WTC11 (cell line): ENCODE results near the gene SOCS4. TPM values are rescaled to one million over a fixed set of nuclear protein-coding genes. Genes with fewer than 3 reads are reported as not detected.

Source experiments
- ATAC-seq: fragments of 200-7000 bp; cut with Tn5 transposase; 2 replicates; pipeline ENCODE4 v1.10.0; 2021; ENCODE audit warnings: mild to moderate bottlenecking, moderate library complexity
- CTCF ChIA-PET: fragments of 300-600 bp; sonication (Branson Sonifier 250); formaldehyde crosslinking; loops from one replicate; lab custom pipeline; 2021; ENCODE audit warnings: antibody characterized with exemption; lab: Charles Lee
- POLR2A ChIA-PET: fragments of 350-600 bp; sonication (Branson Sonifier 250); formaldehyde crosslinking; loops from one replicate; lab custom pipeline; 2021; ENCODE audit warnings: antibody characterized with exemption; lab: Charles Lee
- DNase-seq: peaks from one replicate; pipeline ENCODE4 v3.0.0; 2021; ENCODE audit warnings: low spot score
- H3K27ac Mint-ChIP-seq: 2 replicates; pipeline ENCODE4 v1.8.0; 2021; ENCODE audit warnings: mixed read lengths
- H3K27me3 Mint-ChIP-seq: 2 replicates; pipeline ENCODE4 v1.8.0; 2021; ENCODE audit warnings: low read depth, mild to moderate bottlenecking, moderate library complexity, mixed read lengths
- H3K36me3 Mint-ChIP-seq: 2 replicates; pipeline ENCODE4 v1.8.0; 2021; ENCODE audit warnings: mixed read lengths
- H3K4me1 Mint-ChIP-seq: 2 replicates; pipeline ENCODE4 v1.8.0; 2022; ENCODE audit warnings: mixed read lengths
- H3K4me3 Mint-ChIP-seq: 2 replicates; pipeline ENCODE4 v1.8.0; 2021; ENCODE audit warnings: mild to moderate bottlenecking, moderate library complexity, mixed read lengths
- H3K9me3 Mint-ChIP-seq: 2 replicates; pipeline ENCODE4 v1.8.0; 2021; ENCODE audit warnings: mixed read lengths
- ATF1 ChIP-seq: sonication (generic); formaldehyde crosslinking; IDR thresholded peaks from 2 replicates; pipeline ENCODE4 v1.8.1; 2023; ENCODE audit warnings: mild to moderate bottlenecking, moderate library complexity, missing genetic modification reagents
- ELF4 ChIP-seq: sonication (generic); formaldehyde crosslinking; IDR thresholded peaks from 2 replicates; pipeline ENCODE4 v1.8.1; 2022; ENCODE audit warnings: low read depth, mild to moderate bottlenecking, moderate library complexity, missing genetic modification reagents
- EMX1 ChIP-seq: fragments of 250-450 bp; sonication (Bioruptor Pico); IDR thresholded peaks from 2 replicates; pipeline ENCODE4 v1.8.0; 2021; ENCODE audit warnings: mild to moderate bottlenecking
- ETV6 ChIP-seq: sonication (generic); formaldehyde crosslinking; IDR thresholded peaks from 2 replicates; pipeline ENCODE4 v1.8.1; 2022; ENCODE audit warnings: mild to moderate bottlenecking, missing genetic modification reagents
- FOXJ3 ChIP-seq: sonication (generic); formaldehyde crosslinking; IDR thresholded peaks from 2 replicates; pipeline ENCODE4 v1.9.0; 2021; ENCODE audit warnings: missing genetic modification reagents, mild to moderate bottlenecking, borderline replicate concordance
- FOXP1 ChIP-seq: sonication (generic); formaldehyde crosslinking; IDR thresholded peaks from 2 replicates; pipeline ENCODE4 v1.8.0; 2022; ENCODE audit warnings: missing genetic modification reagents, mild to moderate bottlenecking, moderate library complexity, borderline replicate concordance
- GABPB1 ChIP-seq: sonication (generic); formaldehyde crosslinking; IDR thresholded peaks from 2 replicates; pipeline ENCODE4 v1.8.1; 2023; ENCODE audit warnings: mild to moderate bottlenecking, missing genetic modification reagents
- IRF2 ChIP-seq: sonication (generic); formaldehyde crosslinking; IDR thresholded peaks from 2 replicates; pipeline ENCODE4 v1.8.0; 2022; ENCODE audit warnings: low read depth, missing genetic modification reagents, borderline replicate concordance
- MXD4 ChIP-seq: fragments of 250-450 bp; sonication (Bioruptor Pico); IDR thresholded peaks from 2 replicates; pipeline ENCODE4 v1.8.0; 2021; ENCODE audit warnings: mild to moderate bottlenecking, moderate library complexity, borderline replicate concordance
- MYBL2 ChIP-seq: sonication (generic); formaldehyde crosslinking; IDR thresholded peaks from 2 replicates; pipeline ENCODE4 v1.8.1; 2023; ENCODE audit warnings: mild to moderate bottlenecking, moderate library complexity, missing genetic modification reagents
- NFE2L1 ChIP-seq: sonication (generic); formaldehyde crosslinking; IDR thresholded peaks from 2 replicates; pipeline ENCODE4 v1.8.1; 2023; ENCODE audit warnings: missing genetic modification reagents
- NR1H2 ChIP-seq: sonication (generic); formaldehyde crosslinking; IDR thresholded peaks from 2 replicates; pipeline ENCODE4 v1.9.0; 2021; ENCODE audit warnings: mild to moderate bottlenecking, moderate library complexity, missing genetic modification reagents
- OVOL2 ChIP-seq: fragments of 250-450 bp; sonication (Bioruptor Pico); IDR thresholded peaks from 2 replicates; pipeline ENCODE4 v1.9.0; 2021; ENCODE audit warnings: mild to moderate bottlenecking, borderline replicate concordance
- SMAD3 ChIP-seq: sonication (generic); formaldehyde crosslinking; IDR thresholded peaks from 2 replicates; pipeline ENCODE4 v1.8.0; 2022; ENCODE audit warnings: missing genetic modification reagents, mild to moderate bottlenecking, borderline replicate concordance
- SOX15 ChIP-seq: fragments of 250-450 bp; sonication (Bioruptor Pico); IDR thresholded peaks from 2 replicates; pipeline ENCODE4 v1.9.0; 2021; ENCODE audit warnings: mild to moderate bottlenecking
- ZNF416 ChIP-seq: fragments of 250-450 bp; sonication (Bioruptor Pico); IDR thresholded peaks from 2 replicates; pipeline ENCODE4 v1.9.0; 2021; ENCODE audit warnings: mild to moderate bottlenecking, inconsistent platforms
- total RNA-seq: library from RNA; stranded (reverse); gene quantifications from 3 replicates; pipeline ENCODE4 v1.2.3, GENCODE V29; 2021
- TF ChIP-seq, protein P1 (sequence below): fragments of 250-450 bp; sonication (Bioruptor Pico); conservative IDR thresholded peaks from 2 replicates; pipeline ENCODE4 v1.9.0; 2021; ENCODE audit warnings: mild to moderate bottlenecking
- TF ChIP-seq, protein P2 (sequence below): sonication (generic); formaldehyde crosslinking; IDR thresholded peaks from 2 replicates; pipeline ENCODE4 v1.8.0; 2023; ENCODE audit warnings: mild to moderate bottlenecking, missing genetic modification reagents
- TF ChIP-seq, protein P3 (sequence below): fragments of 250-450 bp; sonication (Bioruptor Pico); IDR thresholded peaks from 2 replicates; pipeline ENCODE4 v1.8.0; 2021; ENCODE audit warnings: mild to moderate bottlenecking
- TF ChIP-seq, protein P4 (sequence below): sonication (generic); formaldehyde crosslinking; IDR thresholded peaks from 2 replicates; pipeline ENCODE4 v1.8.1; 2023; ENCODE audit warnings: mild to moderate bottlenecking, missing genetic modification reagents, moderate library complexity
- TF ChIP-seq, protein P5 (sequence below): sonication (generic); formaldehyde crosslinking; IDR thresholded peaks from 2 replicates; pipeline ENCODE4 v1.8.1; 2022; ENCODE audit warnings: missing genetic modification reagents, borderline replicate concordance
- TF ChIP-seq, protein P6 (sequence below): sonication (generic); formaldehyde crosslinking; IDR thresholded peaks from 2 replicates; pipeline ENCODE4 v1.8.1; 2023; ENCODE audit warnings: mild to moderate bottlenecking, missing genetic modification reagents

The SOCS4 gene
- total RNA-seq, 1 experiment from 2014 or later = 21.3 TPM

DNA sequence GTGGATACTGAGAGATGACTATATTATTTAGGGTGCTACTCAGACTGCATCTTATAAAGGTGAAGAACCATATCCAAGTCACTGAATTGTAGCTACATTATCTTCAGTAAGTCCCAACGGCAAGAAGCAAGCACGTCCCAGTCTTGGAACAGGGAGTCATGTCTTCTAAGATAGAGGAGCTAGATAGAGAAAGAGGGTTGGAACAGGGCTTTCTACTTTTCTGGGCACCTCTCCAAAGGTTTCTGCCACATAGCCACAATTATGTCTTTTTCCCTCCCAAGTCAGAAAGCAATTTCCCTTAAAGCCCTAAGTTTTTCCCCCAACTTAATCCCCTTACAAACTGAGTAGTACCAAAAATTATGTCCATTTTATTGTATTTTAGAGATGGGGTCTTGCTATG, 46.8 kb downstream of the SOCS4 start (continued):
- TF ChIP-seq OVOL2 (CRISPR knock-in tag) = no peak
- TF ChIP-seq, protein P1, sequence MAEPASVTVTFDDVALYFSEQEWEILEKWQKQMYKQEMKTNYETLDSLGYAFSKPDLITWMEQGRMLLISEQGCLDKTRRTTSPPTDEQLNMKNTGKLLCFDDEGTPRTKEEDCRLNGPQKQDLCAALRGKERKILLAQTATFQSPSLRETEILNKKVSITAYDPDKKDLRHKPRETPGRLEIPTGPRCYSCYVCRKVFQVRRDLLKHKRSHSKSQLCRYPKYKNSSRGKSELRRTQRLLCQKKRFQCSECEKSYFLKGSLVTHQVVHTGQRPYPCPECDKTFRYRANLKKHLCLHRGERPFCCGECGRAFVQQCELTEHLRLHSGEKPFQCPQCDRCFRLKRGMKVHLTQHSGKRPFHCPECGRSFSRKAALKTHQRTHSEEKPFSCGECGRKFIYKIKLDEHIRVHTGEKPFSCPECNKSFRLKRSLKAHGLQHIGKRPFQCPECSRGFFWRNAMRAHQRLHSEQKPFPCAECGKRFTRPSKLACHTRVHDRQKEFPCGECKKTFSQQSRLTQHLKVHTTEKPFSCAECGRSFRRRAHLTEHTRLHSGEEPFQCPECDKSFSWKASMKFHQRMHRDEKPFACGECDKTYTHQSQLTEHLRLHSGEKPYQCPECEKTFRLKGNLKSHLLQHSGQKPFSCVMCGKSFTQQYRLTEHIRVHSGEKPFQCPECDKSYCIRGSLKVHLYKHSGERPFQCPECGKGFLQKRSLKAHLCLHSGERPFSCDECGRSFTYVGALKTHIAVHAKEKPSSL (CRISPR knock-in tag) = no peak
- no peak for TF ChIP-seq GABPB1 (CRISPR knock-in tag)
- no peak for TF ChIP-seq ZNF416 (CRISPR knock-in tag)
- TF ChIP-seq, protein P2, sequence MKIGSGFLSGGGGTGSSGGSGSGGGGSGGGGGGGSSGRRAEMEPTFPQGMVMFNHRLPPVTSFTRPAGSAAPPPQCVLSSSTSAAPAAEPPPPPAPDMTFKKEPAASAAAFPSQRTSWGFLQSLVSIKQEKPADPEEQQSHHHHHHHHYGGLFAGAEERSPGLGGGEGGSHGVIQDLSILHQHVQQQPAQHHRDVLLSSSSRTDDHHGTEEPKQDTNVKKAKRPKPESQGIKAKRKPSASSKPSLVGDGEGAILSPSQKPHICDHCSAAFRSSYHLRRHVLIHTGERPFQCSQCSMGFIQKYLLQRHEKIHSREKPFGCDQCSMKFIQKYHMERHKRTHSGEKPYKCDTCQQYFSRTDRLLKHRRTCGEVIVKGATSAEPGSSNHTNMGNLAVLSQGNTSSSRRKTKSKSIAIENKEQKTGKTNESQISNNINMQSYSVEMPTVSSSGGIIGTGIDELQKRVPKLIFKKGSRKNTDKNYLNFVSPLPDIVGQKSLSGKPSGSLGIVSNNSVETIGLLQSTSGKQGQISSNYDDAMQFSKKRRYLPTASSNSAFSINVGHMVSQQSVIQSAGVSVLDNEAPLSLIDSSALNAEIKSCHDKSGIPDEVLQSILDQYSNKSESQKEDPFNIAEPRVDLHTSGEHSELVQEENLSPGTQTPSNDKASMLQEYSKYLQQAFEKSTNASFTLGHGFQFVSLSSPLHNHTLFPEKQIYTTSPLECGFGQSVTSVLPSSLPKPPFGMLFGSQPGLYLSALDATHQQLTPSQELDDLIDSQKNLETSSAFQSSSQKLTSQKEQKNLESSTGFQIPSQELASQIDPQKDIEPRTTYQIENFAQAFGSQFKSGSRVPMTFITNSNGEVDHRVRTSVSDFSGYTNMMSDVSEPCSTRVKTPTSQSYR (CRISPR knock-in tag) = no peak
- TF ChIP-seq IRF2 = no peak
- no peak for TF ChIP-seq ELF4 (CRISPR knock-in tag)
- TF ChIP-seq, protein P3, sequence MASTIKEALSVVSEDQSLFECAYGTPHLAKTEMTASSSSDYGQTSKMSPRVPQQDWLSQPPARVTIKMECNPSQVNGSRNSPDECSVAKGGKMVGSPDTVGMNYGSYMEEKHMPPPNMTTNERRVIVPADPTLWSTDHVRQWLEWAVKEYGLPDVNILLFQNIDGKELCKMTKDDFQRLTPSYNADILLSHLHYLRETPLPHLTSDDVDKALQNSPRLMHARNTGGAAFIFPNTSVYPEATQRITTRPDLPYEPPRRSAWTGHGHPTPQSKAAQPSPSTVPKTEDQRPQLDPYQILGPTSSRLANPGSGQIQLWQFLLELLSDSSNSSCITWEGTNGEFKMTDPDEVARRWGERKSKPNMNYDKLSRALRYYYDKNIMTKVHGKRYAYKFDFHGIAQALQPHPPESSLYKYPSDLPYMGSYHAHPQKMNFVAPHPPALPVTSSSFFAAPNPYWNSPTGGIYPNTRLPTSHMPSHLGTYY (CRISPR knock-in tag) = no peak
- TF ChIP-seq NFE2L1 (CRISPR knock-in tag) = no peak

DNA sequence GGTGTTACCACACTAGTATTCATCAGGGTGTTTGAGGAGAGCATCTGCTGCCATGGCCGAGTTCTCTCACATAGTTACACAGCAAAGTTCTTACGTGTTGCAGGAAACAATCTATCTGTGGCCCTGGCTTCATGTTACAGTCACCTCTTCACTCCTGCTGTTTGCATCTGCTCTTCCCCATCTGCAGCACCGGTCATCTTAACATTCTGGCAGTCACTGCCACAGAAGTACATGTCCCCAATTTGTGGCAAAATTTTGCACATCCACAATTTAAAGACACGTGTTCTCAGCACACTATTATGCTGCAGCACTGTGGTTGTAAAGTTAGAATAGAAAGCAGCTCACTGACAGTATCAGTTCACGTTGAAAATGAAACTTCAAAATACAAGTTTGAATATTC, 47.6 kb downstream of the SOCS4 start:
- POLR2A ChIA-PET = no interaction called here
- Mint-ChIP-seq H3K4me1 (peaks cover 20% of the 10 kb centered on the region), H3K27me3 (no peaks in the 10 kb centered on the region), H3K27ac (no peak overlapping the region), H3K9me3 (no peaks in the 10 kb centered on the region), H3K36me3 (no peaks in the 10 kb centered on the region), H3K4me3 (no peak overlapping the region)
- DNase-seq (no peak), ATAC-seq (peak; percentile 21; the same call in 1 of the 2 replicates)
- CTCF ChIA-PET = no interaction called here
- TF ChIP-seq EMX1 = no peak

DNA sequence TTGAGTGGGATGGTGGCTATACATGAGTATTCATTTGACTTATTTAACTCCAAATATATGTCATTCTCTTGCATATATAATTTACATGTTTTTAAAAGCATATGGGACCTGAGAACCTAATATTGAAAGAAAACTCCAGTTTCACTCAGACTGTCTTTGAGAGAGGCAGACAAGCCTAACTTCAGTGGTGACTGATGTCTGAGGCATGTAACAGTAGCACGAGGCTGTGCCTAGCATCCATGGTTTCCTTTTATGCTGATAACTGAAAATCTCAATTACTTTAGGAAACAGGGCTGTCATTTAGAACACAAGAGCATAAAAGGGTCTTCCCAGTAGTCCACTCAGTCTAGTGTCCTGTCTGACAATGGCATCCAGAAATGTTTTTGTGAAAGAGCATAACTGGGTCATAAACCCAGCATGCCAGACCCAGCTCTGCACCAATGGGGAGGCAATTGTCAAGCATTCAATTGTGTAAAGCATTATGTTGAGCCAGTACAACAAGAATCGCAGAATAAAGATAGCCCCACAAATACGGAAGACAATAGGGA, 48.7 kb downstream of the SOCS4 start:
- no peak overlapping the region for H3K27ac Mint-ChIP-seq
- H3K4me1 Mint-ChIP-seq = peaks cover 20% of the 10 kb centered on the region
- no peaks in the 10 kb centered on the region for H3K27me3 Mint-ChIP-seq
- ATAC-seq = no peak
- POLR2A ChIA-PET = no interaction called here
- no peak for DNase-seq
- no peak overlapping the region for H3K4me3 Mint-ChIP-seq
- no peaks in the 10 kb centered on the region for H3K36me3 Mint-ChIP-seq
- no peaks in the 10 kb centered on the region for H3K9me3 Mint-ChIP-seq
- CTCF ChIA-PET = no interaction called here
- TF ChIP-seq, protein P4, sequence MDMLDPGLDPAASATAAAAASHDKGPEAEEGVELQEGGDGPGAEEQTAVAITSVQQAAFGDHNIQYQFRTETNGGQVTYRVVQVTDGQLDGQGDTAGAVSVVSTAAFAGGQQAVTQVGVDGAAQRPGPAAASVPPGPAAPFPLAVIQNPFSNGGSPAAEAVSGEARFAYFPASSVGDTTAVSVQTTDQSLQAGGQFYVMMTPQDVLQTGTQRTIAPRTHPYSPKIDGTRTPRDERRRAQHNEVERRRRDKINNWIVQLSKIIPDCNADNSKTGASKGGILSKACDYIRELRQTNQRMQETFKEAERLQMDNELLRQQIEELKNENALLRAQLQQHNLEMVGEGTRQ (CRISPR knock-in tag) = no peak
- TF ChIP-seq FOXP1 (CRISPR knock-in tag) = no peak
- no peak for TF ChIP-seq NR1H2 (CRISPR knock-in tag)
- TF ChIP-seq ETV6 (CRISPR knock-in tag) = no peak
- no peak for TF ChIP-seq ATF1 (CRISPR knock-in tag)
- TF ChIP-seq MXD4 = no peak
- TF ChIP-seq FOXJ3 (CRISPR knock-in tag) = no peak
- TF ChIP-seq, protein P5, sequence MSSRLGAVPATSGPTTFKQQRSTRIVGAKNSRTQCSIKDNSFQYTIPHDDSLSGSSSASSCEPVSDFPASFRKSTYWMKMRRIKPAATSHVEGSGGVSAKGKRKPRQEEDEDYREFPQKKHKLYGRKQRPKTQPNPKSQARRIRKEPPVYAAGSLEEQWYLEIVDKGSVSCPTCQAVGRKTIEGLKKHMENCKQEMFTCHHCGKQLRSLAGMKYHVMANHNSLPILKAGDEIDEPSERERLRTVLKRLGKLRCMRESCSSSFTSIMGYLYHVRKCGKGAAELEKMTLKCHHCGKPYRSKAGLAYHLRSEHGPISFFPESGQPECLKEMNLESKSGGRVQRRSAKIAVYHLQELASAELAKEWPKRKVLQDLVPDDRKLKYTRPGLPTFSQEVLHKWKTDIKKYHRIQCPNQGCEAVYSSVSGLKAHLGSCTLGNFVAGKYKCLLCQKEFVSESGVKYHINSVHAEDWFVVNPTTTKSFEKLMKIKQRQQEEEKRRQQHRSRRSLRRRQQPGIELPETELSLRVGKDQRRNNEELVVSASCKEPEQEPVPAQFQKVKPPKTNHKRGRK (CRISPR knock-in tag) = no peak
- no peak for TF ChIP-seq SMAD3 (CRISPR knock-in tag)
- TF ChIP-seq MYBL2 (CRISPR knock-in tag) = no peak
- no peak for TF ChIP-seq SOX15 (CRISPR knock-in tag)
- TF ChIP-seq, protein P6, sequence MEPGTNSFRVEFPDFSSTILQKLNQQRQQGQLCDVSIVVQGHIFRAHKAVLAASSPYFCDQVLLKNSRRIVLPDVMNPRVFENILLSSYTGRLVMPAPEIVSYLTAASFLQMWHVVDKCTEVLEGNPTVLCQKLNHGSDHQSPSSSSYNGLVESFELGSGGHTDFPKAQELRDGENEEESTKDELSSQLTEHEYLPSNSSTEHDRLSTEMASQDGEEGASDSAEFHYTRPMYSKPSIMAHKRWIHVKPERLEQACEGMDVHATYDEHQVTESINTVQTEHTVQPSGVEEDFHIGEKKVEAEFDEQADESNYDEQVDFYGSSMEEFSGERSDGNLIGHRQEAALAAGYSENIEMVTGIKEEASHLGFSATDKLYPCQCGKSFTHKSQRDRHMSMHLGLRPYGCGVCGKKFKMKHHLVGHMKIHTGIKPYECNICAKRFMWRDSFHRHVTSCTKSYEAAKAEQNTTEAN = no peak
- TF ChIP-seq, protein P1 (CRISPR knock-in tag) = no peak
